Measurements from ENCODE around the gene RNF126.
"Not testable (repeated sequence)": the region's sequence is repeated elsewhere in the genome, so short reads cannot be mapped to it uniquely, and the experiment has no call there.

Gene RNF126

DNA sequence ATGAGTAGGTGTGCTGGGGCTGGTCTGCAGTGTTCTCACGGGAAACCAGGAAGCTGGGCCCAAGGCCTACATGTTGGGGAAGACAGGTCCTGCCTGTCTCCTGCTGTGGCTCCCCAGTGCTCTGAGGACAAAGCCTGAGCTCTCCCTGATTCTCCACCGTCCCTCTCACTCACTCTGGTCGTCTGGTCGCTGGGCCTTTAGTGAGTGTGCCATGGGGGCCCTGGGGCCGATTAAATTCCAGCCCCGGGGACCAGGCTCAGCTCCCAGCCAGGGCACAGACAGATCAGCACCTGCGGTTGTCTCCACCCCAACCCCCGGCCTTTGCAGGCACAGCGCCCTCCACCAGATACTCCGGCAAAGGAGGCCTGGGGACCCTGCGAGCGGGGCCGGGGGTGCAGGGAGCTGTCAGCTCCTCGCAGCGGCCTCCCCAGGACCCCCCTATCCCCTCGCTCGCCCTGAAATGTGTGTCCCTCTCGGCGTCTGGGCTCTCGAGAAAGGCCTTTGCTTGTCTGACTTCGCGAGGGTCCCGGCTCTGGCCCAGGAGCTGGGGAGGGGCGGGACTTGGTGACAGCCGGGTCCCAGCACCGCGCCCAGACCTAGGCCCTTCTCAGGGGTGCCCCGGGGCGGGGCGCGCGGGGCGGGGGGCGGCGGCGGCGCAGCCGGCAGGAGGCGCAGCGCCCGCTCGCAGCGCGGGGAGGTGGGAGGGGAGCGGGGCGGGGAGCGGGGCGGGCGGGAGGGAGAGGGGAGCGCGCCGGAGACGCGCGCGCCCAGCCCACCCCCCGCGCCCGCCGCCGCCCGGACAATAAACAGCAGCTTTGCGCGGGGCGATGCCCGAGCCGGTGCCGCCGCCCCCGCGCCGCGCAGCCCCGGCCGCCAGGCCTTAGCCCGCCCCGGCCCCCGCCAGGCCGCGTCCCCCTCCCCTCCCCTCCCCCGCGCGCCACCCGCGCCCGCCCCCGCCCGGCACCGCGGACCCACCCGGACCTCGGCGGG is 45.4 kb upstream of the RNF126 start, which contains the start of gene PALM:
PALM (plus strand) TSS at position 782 of the 990 bp plus-strand sequence. CDS start 212 bp downstream, outside the sequence.
- H3K4me3 ChIP-seq (ENCODE audit: low read depth, low read length), result peak within 1 kb of the TSS; percentile 64
- DNase-seq (ENCODE audit: low read depth), result no peak
- in situ Hi-C loops (cut with HindIII; ENCODE audit: low sequenced_read_pairs), result no loop called here
- TF ChIP-seq, protein P1, sequence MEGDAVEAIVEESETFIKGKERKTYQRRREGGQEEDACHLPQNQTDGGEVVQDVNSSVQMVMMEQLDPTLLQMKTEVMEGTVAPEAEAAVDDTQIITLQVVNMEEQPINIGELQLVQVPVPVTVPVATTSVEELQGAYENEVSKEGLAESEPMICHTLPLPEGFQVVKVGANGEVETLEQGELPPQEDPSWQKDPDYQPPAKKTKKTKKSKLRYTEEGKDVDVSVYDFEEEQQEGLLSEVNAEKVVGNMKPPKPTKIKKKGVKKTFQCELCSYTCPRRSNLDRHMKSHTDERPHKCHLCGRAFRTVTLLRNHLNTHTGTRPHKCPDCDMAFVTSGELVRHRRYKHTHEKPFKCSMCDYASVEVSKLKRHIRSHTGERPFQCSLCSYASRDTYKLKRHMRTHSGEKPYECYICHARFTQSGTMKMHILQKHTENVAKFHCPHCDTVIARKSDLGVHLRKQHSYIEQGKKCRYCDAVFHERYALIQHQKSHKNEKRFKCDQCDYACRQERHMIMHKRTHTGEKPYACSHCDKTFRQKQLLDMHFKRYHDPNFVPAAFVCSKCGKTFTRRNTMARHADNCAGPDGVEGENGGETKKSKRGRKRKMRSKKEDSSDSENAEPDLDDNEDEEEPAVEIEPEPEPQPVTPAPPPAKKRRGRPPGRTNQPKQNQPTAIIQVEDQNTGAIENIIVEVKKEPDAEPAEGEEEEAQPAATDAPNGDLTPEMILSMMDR (IDR thresholded peaks at IDR 0.05; ENCODE audit: low read depth, low read length, missing control alignments), result peak; percentile 7

DNA sequence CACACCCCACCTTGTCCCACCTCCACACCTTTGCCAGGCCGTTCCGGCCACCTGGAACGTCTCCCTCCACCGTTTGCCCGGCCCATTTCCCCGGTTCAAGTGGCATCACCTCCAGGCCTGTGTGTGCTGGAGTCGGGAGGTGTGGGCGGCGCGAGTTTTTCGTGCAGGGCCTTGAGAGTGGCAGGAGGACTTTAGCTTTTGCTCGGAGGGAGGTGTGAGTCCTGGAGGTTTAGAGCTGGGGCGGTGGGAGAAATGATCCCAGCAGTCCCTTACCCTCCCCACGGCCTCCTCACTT is 41.4 kb upstream of the RNF126 start:
- no peak for DNase-seq (ENCODE audit: low read depth)
- no peak overlapping the region for H3K4me3 ChIP-seq (ENCODE audit: low read depth, low read length)
- in situ Hi-C loops (cut with HindIII; ENCODE audit: low sequenced_read_pairs), result no loop called here
- TF ChIP-seq, protein P1 (IDR thresholded peaks at IDR 0.05; ENCODE audit: low read depth, low read length, missing control alignments), result no peak

DNA sequence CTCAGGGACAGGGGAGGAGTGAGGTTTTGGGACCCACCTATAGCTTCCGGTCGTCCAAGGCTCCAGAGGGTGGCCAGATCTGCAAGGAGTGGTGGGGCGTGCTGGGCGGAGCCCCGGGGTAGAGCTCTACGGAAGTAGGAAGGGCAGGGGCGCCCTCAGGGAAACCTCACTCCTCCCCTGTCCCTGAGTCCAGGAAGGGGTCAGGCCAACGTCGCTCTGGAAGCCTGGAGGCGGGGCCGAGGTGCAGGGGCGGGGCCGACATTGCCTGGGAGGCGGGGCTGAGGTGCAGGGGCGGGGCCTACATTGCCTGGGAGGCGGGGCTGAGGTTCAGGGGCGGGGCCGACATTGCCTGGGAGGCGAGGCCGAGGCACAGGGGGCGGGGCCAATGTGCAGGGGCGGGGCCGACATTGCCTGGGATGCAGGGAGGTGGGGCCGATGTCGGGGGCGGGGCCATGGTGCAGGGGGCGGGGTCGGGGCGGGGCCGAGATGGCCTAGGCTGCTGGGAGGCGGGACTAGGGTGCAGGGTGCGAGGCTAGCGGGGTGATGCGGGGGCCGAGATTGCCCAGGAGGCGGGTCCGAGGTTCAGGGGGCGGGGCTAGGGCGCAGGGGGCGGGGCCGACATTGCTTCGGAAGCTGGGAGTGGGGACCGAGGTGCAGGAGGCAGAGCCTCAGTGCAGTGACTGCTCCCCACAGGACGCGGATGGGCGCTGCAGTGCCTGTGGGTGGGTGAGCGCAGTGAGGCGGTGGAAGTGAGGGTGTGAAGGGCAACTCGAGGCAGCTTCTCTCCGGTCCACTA is 40.8 kb upstream of the RNF126 start:
- no peak overlapping the region for H3K4me3 ChIP-seq (ENCODE audit: low read depth, low read length)
- no peak for DNase-seq (ENCODE audit: low read depth)
- TF ChIP-seq, protein P1 (IDR thresholded peaks at IDR 0.05; ENCODE audit: low read depth, low read length, missing control alignments), result no peak
- in situ Hi-C loops (cut with HindIII; ENCODE audit: low sequenced_read_pairs), result no loop called here

DNA sequence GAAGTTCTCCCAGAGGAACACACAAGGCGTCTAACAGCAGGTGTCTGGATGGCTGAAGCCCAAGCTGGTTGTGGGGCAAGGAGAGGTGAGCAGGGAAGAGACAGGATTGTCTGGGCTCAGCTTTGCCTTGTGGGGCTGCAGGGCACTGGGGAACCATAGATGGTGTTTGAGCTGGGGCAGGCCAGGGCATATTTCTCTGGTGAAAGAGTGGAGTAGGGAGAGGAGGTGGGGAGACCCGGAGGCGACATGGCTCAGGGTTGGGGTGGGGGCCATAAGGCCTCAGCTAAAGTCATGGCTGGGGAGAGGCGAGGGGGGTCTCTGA is 40.3 kb upstream of the RNF126 start:
- in situ Hi-C loops (cut with HindIII; ENCODE audit: low sequenced_read_pairs), result no loop called here
- no peak for DNase-seq (ENCODE audit: low read depth)
- no peak overlapping the region for H3K4me3 ChIP-seq (ENCODE audit: low read depth, low read length)
- TF ChIP-seq, protein P1 (IDR thresholded peaks at IDR 0.05; ENCODE audit: low read depth, low read length, missing control alignments), result no peak

DNA sequence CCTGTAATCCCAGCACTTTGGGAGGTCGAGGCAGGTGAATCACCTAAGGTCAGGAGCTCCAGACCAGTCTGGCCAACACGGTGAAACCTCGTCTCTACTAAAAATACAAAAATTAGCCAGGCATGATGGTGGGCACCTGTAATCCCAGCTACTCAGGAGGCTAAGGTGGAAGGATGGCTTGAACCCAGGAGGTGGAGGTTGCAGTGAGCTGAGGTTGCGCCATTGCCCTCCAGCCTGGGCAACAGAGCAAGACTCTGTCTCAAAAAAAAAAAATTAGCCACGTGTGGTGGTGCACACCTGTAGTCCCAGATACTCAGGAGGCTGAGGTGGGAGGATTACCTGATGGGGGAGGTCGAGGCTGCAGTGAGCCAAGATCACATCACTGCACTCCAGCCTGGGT is 39.8 kb upstream of the RNF126 start:
- in situ Hi-C loops (cut with HindIII; ENCODE audit: low sequenced_read_pairs); DNase-seq (ENCODE audit: low read depth); H3K4me3 ChIP-seq (ENCODE audit: low read depth, low read length): not testable (repeated sequence)

DNA sequence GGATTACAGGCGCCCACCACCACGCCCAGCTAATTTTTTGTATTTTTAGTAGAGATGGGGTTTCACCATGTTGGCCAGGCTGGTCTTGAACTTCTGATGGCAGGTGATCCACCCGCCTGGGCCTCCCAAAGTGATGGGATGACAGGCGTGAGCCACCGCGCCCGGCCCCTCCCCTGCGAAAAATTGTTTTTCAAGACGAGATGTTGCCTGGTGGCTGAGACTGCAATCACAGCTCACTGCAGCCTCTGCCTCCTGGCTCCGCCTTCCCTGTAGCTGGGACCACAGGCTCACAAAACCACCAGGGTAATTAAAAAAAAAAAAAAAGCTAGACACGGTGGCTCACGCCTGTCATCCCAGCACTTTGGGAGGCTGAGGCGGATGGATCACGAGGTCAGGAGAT is 36.9 kb upstream of the RNF126 start:
- H3K4me3 ChIP-seq (ENCODE audit: low read depth, low read length); in situ Hi-C loops (cut with HindIII; ENCODE audit: low sequenced_read_pairs); DNase-seq (ENCODE audit: low read depth): not testable (repeated sequence)

DNA sequence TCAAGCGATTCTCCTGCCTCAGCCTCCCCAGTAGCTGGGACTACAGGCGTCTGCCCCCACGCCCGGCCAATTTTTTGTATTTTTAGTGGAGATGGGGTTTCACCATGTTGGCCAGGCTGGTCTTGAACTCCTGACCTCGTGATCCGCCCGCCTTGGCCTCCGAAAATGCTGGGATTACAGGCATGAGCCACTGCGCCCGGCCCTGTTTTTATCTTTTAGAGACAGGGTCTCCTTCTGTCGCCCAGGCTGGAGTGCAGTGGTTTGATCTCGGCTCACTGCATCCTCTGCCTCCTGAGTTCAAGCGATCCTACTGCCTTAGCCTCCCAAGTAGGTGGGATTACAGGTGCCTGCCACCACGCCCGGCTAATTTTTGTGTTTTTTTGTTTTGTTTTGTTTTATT is 35.5 kb upstream of the RNF126 start:
- DNase-seq (ENCODE audit: low read depth); in situ Hi-C loops (cut with HindIII; ENCODE audit: low sequenced_read_pairs); H3K4me3 ChIP-seq (ENCODE audit: low read depth, low read length): not testable (repeated sequence)

DNA sequence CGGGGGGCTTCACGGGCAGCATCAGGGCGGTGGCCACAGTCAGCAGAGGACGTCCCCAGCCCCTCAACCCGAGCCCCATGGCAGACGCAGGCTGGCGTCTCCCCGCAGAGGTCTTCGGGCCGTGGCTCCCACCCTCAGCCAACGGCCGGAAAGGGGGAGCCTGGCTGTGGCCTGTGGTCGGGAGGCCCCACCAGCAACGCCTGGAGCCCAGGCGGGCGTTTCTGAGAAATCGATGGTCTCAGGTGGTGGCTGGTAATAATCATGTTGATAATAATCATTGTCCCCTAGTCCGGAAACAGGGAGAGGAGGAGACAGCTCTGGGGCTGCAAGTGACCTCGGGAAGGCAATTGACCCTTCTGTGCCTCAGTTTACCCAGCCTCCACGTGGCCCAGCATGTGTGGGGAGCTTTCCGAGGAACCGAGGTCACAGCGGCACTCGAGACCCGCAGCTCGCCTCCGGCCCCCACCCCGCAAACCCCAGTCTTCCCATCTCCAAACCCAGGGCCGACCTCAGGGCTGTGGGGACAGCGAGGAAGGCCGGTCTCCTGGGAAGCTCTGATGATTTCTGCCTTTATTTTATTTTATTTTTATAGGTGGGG is 32.4 kb upstream of the RNF126 start, which contains the start of gene PRSS57:
PRSS57 (minus strand) TSS at position 101 of the 598 bp plus-strand sequence; CDS start at position 79, 22 bp downstream.
- DNase-seq (ENCODE audit: low read depth), result no peak
- in situ Hi-C loops (cut with HindIII; ENCODE audit: low sequenced_read_pairs), result no loop called here
- TF ChIP-seq, protein P1 (IDR thresholded peaks at IDR 0.05; ENCODE audit: low read depth, low read length, missing control alignments), result no peak
- no peak within 1 kb of the TSS for H3K4me3 ChIP-seq (ENCODE audit: low read depth, low read length)

Data from astrocyte of the cerebellum (primary cell).